Caco-2 (cell line): ENCODE measurements around the gene ATP1B1. TPM values are rescaled to one million over a fixed set of nuclear protein-coding genes. Genes with fewer than 3 reads are reported as not detected.

ENCODE experiments used
- BruUV-seq: library from RNA; stranded (reverse); fragments of 400-500 nt; replicated peaks from 2 replicates; lab custom pipeline; 2021; lab: Mats Ljungman, UMichigan
- CTCF ChIA-PET: fragments of 300-600 bp; sonication (Branson Sonifier 250); formaldehyde crosslinking; loops from one replicate; lab custom pipeline; 2022; ENCODE audit warnings: antibody characterized with exemption; lab: Charles Lee
- POLR2A ChIA-PET: fragments of 300-600 bp; sonication (Branson Sonifier 250); formaldehyde crosslinking; loops from one replicate; lab custom pipeline; 2022; ENCODE audit warnings: antibody characterized with exemption; lab: Charles Lee
- DNase-seq, 2 experiments: peaks; one replicate each; pipeline versions ENCODE4 v3.0.0 to v3.0.0-alpha.2; 2020 to 2022
- H3K27me3 ChIP-seq: replicated peaks from 2 replicates; pipeline ENCODE4 v1.6.0; 2011; ENCODE audit warnings: low read length; ENCODE audit not compliant: control insufficient read depth, insufficient read depth
- H3K36me3 ChIP-seq: 2 replicates; pipeline ENCODE4 v1.5.1; 2011; ENCODE audit warnings: low read length; ENCODE audit not compliant: control insufficient read depth, insufficient read depth
- H3K4me1 ChIP-seq: fragments of 250-450 bp; sonication (Bioruptor Pico); 2 replicates; pipeline ENCODE4 v1.5.1; 2020; ENCODE audit warnings: mild to moderate bottlenecking
- H3K4me3 ChIP-seq: 2 replicates; pipeline ENCODE4 v1.5.1; 2011; ENCODE audit warnings: low read depth, mild to moderate bottlenecking, control low read depth, low read length
- H3K9me3 ChIP-seq: fragments of 250-450 bp; sonication (Bioruptor Pico); 2 replicates; pipeline ENCODE4 v1.5.1; 2020; ENCODE audit warnings: mild to moderate bottlenecking, moderate library complexity
- H3K27ac Mint-ChIP-seq: one replicate; pipeline ENCODE4 v1.8.0; 2022; ENCODE audit warnings: mixed read lengths; ENCODE audit not compliant: unreplicated experiment
- H3K27me3 Mint-ChIP-seq: one replicate; pipeline ENCODE4 v1.8.0; 2022; ENCODE audit warnings: mixed read lengths; ENCODE audit not compliant: insufficient read depth, unreplicated experiment
- H3K36me3 Mint-ChIP-seq: one replicate; pipeline ENCODE4 v1.8.0; 2022; ENCODE audit warnings: mild to moderate bottlenecking, mixed read lengths; ENCODE audit not compliant: insufficient read depth, unreplicated experiment
- H3K4me1 Mint-ChIP-seq: one replicate; pipeline ENCODE4 v1.8.0; 2022; ENCODE audit warnings: low read depth, mixed read lengths; ENCODE audit not compliant: unreplicated experiment
- H3K4me3 Mint-ChIP-seq: one replicate; pipeline ENCODE4 v1.8.0; 2022; ENCODE audit warnings: mild to moderate bottlenecking, moderate library complexity, mixed read lengths; ENCODE audit not compliant: unreplicated experiment
- H3K9me3 Mint-ChIP-seq: one replicate; pipeline ENCODE4 v1.8.0; 2022; ENCODE audit warnings: mixed read lengths; ENCODE audit not compliant: unreplicated experiment
- intact Hi-C: fragments of 100-400 bp; cut with micrococcal nuclease; formaldehyde crosslinking; loops from one replicate; pipeline ENCODE4 v1.10.0; 2022; ENCODE audit not compliant: unreplicated experiment
- total RNA-seq: library from RNA; stranded (reverse); gene quantifications from 2 replicates; pipeline ENCODE4 v1.2.3, GENCODE V29; 2022
- TF ChIP-seq, protein P1 (sequence below), 2 experiments: fragments of 200-600 bp in 1 of 2; IDR thresholded peaks; 1 replicate in 1 of 2; 2 replicates in 1 of 2; pipeline versions ENCODE4 v1.5.1 to v1.8.0; 2011 to 2022; ENCODE audit warnings: antibody characterized with exemption in 1 of 2, control low read depth in 1 of 2, inconsistent platforms in 1 of 2, low read depth in 1 of 2, low read length in 1 of 2, mild to moderate bottlenecking in 1 of 2, moderate library complexity in 1 of 2; ENCODE audit not compliant: insufficient read depth in 1 of 2, severe bottlenecking in 1 of 2, unreplicated experiment in 1 of 2

Gene ATP1B1
- total RNA-seq, 1 experiment from 2014 or later = 320 TPM

DNA sequence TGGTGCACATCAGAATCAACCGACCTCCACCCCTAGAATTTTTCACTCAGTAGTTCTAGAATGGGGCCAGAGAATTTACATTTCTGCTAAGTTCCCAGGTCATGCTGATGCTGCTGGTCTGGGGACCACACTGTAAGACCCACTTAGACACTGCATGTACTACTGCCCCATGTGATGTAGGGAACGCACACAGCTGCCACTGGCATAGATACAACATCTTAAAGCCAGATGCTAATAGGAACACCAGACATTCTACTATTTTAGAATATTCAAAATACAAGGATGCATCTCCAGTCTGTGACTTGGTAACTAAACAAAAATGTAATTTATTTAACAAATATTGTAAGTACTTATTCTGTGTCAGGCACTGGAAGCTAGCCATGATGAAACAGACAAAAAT lies 14.1 kb upstream of the ATP1B1 start:
- H3K36me3 Mint-ChIP-seq = peaks cover 8% of the 10 kb centered on the region
- no peak for DNase-seq
- TF ChIP-seq, protein P1, sequence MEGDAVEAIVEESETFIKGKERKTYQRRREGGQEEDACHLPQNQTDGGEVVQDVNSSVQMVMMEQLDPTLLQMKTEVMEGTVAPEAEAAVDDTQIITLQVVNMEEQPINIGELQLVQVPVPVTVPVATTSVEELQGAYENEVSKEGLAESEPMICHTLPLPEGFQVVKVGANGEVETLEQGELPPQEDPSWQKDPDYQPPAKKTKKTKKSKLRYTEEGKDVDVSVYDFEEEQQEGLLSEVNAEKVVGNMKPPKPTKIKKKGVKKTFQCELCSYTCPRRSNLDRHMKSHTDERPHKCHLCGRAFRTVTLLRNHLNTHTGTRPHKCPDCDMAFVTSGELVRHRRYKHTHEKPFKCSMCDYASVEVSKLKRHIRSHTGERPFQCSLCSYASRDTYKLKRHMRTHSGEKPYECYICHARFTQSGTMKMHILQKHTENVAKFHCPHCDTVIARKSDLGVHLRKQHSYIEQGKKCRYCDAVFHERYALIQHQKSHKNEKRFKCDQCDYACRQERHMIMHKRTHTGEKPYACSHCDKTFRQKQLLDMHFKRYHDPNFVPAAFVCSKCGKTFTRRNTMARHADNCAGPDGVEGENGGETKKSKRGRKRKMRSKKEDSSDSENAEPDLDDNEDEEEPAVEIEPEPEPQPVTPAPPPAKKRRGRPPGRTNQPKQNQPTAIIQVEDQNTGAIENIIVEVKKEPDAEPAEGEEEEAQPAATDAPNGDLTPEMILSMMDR (IDR thresholded peaks at IDR 0.05; ENCODE audit: insufficient read depth in 1 of 2, low read depth in 1 of 2, low read length in 1 of 2, severe bottlenecking in 1 of 2, unreplicated experiment in 1 of 2) = no peak
- H3K27me3 Mint-ChIP-seq = no peaks in the 10 kb centered on the region
- Histone ChIP-seq H3K9me3 (0 out of 2 replicates have a peak, but pooled peaks cover 3% of the 10 kb centered on the region), H3K36me3 (no peaks in the 10 kb centered on the region), H3K4me1 (peaks cover 14% of the 10 kb centered on the region), H3K4me3 (no peak overlapping the region), H3K27me3 (no peaks in the 10 kb centered on the region)
- H3K9me3 Mint-ChIP-seq = no peaks in the 10 kb centered on the region
- H3K27ac Mint-ChIP-seq = no peak overlapping the region
- CTCF ChIA-PET = no interaction called here
- POLR2A ChIA-PET = no interaction called here
- H3K4me1 Mint-ChIP-seq = peaks cover 24% of the 10 kb centered on the region
- H3K4me3 Mint-ChIP-seq = no peak overlapping the region
- no TSS peak for BruUV-seq
- intact Hi-C loops = no loop called here

DNA sequence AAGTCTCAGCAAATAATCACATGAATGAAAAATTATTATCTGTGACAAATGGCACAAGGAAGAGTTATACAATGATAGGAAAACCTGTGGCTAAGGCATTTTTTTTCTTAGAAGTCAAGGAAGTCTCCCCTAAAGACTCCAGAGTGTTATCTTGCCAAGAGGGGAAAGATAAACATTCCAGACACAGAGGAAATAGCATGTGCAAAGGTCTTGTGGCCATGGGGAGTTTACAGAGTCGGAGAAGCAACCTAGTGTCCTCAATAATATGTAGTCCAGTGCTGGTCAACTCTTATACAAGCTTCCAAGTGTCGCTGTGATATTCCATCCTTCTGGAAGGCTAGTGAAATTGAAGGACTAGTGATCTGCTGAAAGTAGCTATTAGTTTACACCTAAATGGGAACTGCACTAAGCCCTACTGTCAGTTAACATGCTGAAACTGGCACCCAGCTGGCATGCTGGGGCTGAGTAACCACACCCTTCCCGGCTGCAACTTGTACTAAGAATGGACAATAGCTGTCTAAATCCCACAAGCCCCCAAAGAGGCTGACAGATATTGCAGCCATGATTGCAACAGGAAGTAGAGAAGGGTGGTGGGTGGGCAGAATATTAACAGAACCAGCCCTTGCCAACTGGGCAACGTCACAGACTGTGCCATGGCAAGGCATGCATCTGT lies 11.5 kb upstream of the ATP1B1 start:
- Mint-ChIP-seq H3K27me3 (no peaks in the 10 kb centered on the region), H3K4me1 (peaks cover 39% of the 10 kb centered on the region), H3K9me3 (no peaks in the 10 kb centered on the region), H3K27ac (no peak overlapping the region), H3K36me3 (no peaks in the 10 kb centered on the region), H3K4me3 (no peak overlapping the region)
- intact Hi-C loops = no loop called here
- H3K27me3 ChIP-seq = no peaks in the 10 kb centered on the region
- TF ChIP-seq, protein P1 (IDR thresholded peaks at IDR 0.05; ENCODE audit: insufficient read depth in 1 of 2, low read depth in 1 of 2, low read length in 1 of 2, severe bottlenecking in 1 of 2, unreplicated experiment in 1 of 2) = no peak
- H3K4me1 ChIP-seq = peaks cover 31% of the 10 kb centered on the region
- H3K36me3 ChIP-seq = no peaks in the 10 kb centered on the region
- CTCF ChIA-PET = no interaction called here
- BruUV-seq = no TSS peak
- H3K4me3 ChIP-seq = no peak overlapping the region
- DNase-seq = no peak
- H3K9me3 ChIP-seq = 0 out of 2 replicates have a peak, but pooled peaks cover 3% of the 10 kb centered on the region
- POLR2A ChIA-PET = no interaction called here

DNA sequence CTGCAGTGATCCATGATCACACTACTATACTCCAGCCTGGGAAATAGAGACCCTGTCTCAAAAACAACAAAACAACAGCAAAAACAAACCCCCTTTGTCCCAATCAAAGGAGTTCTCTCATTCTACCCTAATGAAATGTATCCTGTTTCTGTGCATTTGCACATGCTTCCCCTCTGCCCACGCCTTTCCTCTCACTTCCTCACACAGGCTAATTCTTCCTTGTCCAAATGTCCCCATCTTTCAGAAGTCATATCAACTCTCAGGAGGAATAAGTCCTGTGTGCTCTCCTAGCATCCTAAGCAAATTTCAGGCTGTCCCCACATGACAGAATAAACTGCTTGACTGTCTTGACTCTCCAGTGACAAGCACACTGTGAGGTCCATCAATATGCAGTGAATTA lies 8.1 kb upstream of the ATP1B1 start:
- ChIA-PET POLR2A (no interaction called here), CTCF (no interaction called here)
- no peak for DNase-seq
- Histone ChIP-seq H3K36me3 (no peaks in the 10 kb centered on the region; the same call in 1 of the 2 replicates), H3K27me3 (no peaks in the 10 kb centered on the region), H3K4me3 (no peak overlapping the region), H3K4me1 (peaks cover 62% of the 10 kb centered on the region), H3K9me3 (0 out of 2 replicates have a peak, but pooled peaks cover 3% of the 10 kb centered on the region)
- BruUV-seq = no TSS peak
- H3K9me3 Mint-ChIP-seq = no peaks in the 10 kb centered on the region
- intact Hi-C loops = no loop called here
- TF ChIP-seq, protein P1 (IDR thresholded peaks at IDR 0.05; ENCODE audit: insufficient read depth in 1 of 2, low read depth in 1 of 2, low read length in 1 of 2, severe bottlenecking in 1 of 2, unreplicated experiment in 1 of 2) = no peak
- H3K4me3 Mint-ChIP-seq = no peak overlapping the region
- no peaks in the 10 kb centered on the region for H3K27me3 Mint-ChIP-seq
- no peaks in the 10 kb centered on the region for H3K36me3 Mint-ChIP-seq
- H3K27ac Mint-ChIP-seq = peak overlapping the region; percentile 33
- peaks cover 46% of the 10 kb centered on the region for H3K4me1 Mint-ChIP-seq
